Loucy (cell line): Measurements from ENCODE around the gene TEPSIN.

ENCODE experiments used
- H2AFZ ChIP-seq: fragments of 200-600 bp; sonication (generic); 2 replicates; pipeline ENCODE4 v1.6.0; 2016; ENCODE audit warnings: antibody characterized with exemption, mild to moderate bottlenecking, low read length, moderate library complexity
- H3F3A ChIP-seq: fragments of 200-600 bp; 2 replicates; pipeline ENCODE4 v1.6.0; 2016; ENCODE audit warnings: antibody characterized with exemption, low read depth, mild to moderate bottlenecking
- H3K27me3 ChIP-seq: fragments of 200-600 bp; sonication (generic); 2 replicates; pipeline ENCODE4 v1.6.1; 2014; ENCODE audit warnings: low read length, mild to moderate bottlenecking; ENCODE audit not compliant: insufficient read depth, poor library complexity, severe bottlenecking
- H3K36me3 ChIP-seq: fragments of 200-600 bp; sonication (generic); 2 replicates; pipeline ENCODE4 v1.6.1; 2016; ENCODE audit warnings: low read length; ENCODE audit not compliant: insufficient read depth
- H3K4me1 ChIP-seq: fragments of 200-600 bp; sonication (generic); 2 replicates; pipeline ENCODE4 v1.5.1; 2014; ENCODE audit warnings: low read length, mild to moderate bottlenecking; ENCODE audit not compliant: insufficient read depth, poor library complexity, severe bottlenecking
- H3K4me2 ChIP-seq: fragments of 200-600 bp; sonication (generic); 2 replicates; pipeline ENCODE4 v1.6.0; 2014; ENCODE audit warnings: antibody characterized with exemption, low read length, low read depth, mild to moderate bottlenecking; ENCODE audit not compliant: poor library complexity, severe bottlenecking
- H3K4me3 ChIP-seq: fragments of 200-600 bp; sonication (generic); 2 replicates; pipeline ENCODE4 v1.5.1; 2014; ENCODE audit warnings: low read length, mild to moderate bottlenecking, mixed read lengths; ENCODE audit not compliant: poor library complexity, severe bottlenecking
- H3K79me2 ChIP-seq: fragments of 200-600 bp; sonication (generic); 2 replicates; pipeline ENCODE4 v1.6.1; 2014; ENCODE audit warnings: low read length; ENCODE audit not compliant: insufficient read depth
- H3K9ac ChIP-seq: fragments of 200-600 bp; sonication (generic); 2 replicates; pipeline ENCODE4 v1.6.0; 2014; ENCODE audit warnings: mild to moderate bottlenecking, low read depth, low read length, moderate library complexity; ENCODE audit not compliant: poor library complexity, severe bottlenecking
- H3K9me2 ChIP-seq: fragments of 200-600 bp; sonication (generic); replicated peaks from 2 replicates; pipeline ENCODE4 v1.6.1; 2016; ENCODE audit warnings: low read depth, low read length, mixed read lengths
- H3K9me3 ChIP-seq: fragments of 200-600 bp; sonication (generic); 2 replicates; pipeline ENCODE4 v1.6.1; 2014; ENCODE audit warnings: mild to moderate bottlenecking, antibody characterized with exemption, low read length, low read depth; ENCODE audit not compliant: insufficient read depth
- H4K20me1 ChIP-seq: fragments of 200-600 bp; sonication (generic); 2 replicates; pipeline ENCODE4 v1.6.0; 2014; ENCODE audit warnings: antibody characterized with exemption, low read length, mild to moderate bottlenecking; ENCODE audit not compliant: insufficient read depth, poor library complexity, severe bottlenecking
- CTCF ChIP-seq: fragments of 200-600 bp; sonication (generic); conservative IDR thresholded peaks from 2 replicates; pipeline ENCODE4 v1.5.1; 2014; ENCODE audit warnings: mild to moderate bottlenecking, antibody characterized with exemption, low read length
- EZH2phosphoT487 ChIP-seq: fragments of 200-600 bp; IDR thresholded peaks from 2 replicates; pipeline ENCODE4 v1.6.1; 2018; ENCODE audit warnings: antibody characterized with exemption, mild to moderate bottlenecking, moderate library complexity, borderline replicate concordance

The TEPSIN gene

GRCh38 chr17:81210466-81210865 is 28.4 kb downstream of the TEPSIN start:
- H3K4me1 ChIP-seq: no peaks in the 10 kb centered on the region
- no peaks in the 10 kb centered on the region for H3F3A ChIP-seq
- peaks cover 17% of the 10 kb centered on the region; the same call in 1 of the 2 replicates for H3K36me3 ChIP-seq
- H3K79me2 ChIP-seq: peaks cover 8% of the 10 kb centered on the region; the same call in 1 of the 2 replicates
- H4K20me1 ChIP-seq: no peaks in the 10 kb centered on the region
- H2AFZ ChIP-seq: no peak overlapping the region
- no peaks in the 10 kb centered on the region for H3K9me3 ChIP-seq
- H3K9me2 ChIP-seq: no peaks in the 10 kb centered on the region
- H3K27me3 ChIP-seq: no peaks in the 10 kb centered on the region
- TF ChIP-seq EZH2phosphoT487 (no peak), CTCF (no peak)
- H3K4me2 ChIP-seq: no peak overlapping the region
- no peak overlapping the region for H3K9ac ChIP-seq
- H3K4me3 ChIP-seq: no peak overlapping the region

GRCh38 chr17:81209141-81209540 is 29.7 kb downstream of the TEPSIN start:
- H3K9me2 ChIP-seq: no peaks in the 10 kb centered on the region
- H3K9me3 ChIP-seq: no peaks in the 10 kb centered on the region
- H3K9ac ChIP-seq: no peak overlapping the region
- H4K20me1 ChIP-seq: no peaks in the 10 kb centered on the region
- H3K4me3 ChIP-seq: no peak overlapping the region
- H3K4me2 ChIP-seq: no peak overlapping the region
- H2AFZ ChIP-seq: no peak overlapping the region
- peaks cover 8% of the 10 kb centered on the region; the same call in 1 of the 2 replicates for H3K79me2 ChIP-seq
- no peaks in the 10 kb centered on the region for H3F3A ChIP-seq
- H3K27me3 ChIP-seq: no peaks in the 10 kb centered on the region
- H3K36me3 ChIP-seq: peaks cover 21% of the 10 kb centered on the region; the same call in 1 of the 2 replicates
- no peak for TF ChIP-seq CTCF
- H3K4me1 ChIP-seq: no peaks in the 10 kb centered on the region

- no peaks in the 10 kb centered on the region for H3F3A ChIP-seq
- no peaks in the 10 kb centered on the region for H3K4me1 ChIP-seq
- no peaks in the 10 kb centered on the region for H4K20me1 ChIP-seq
- peaks cover 21% of the 10 kb centered on the region; the same call in 1 of the 2 replicates for H3K36me3 ChIP-seq
- H3K9me2 ChIP-seq: no peaks in the 10 kb centered on the region
- H3K9me3 ChIP-seq: no peaks in the 10 kb centered on the region
- no peaks in the 10 kb centered on the region for H3K27me3 ChIP-seq
- H3K4me2 ChIP-seq: no peak overlapping the region
- TF ChIP-seq CTCF: no peak
- TF ChIP-seq EZH2phosphoT487: no peak
- H3K4me3 ChIP-seq: no peak overlapping the region
- no peak overlapping the region for H2AFZ ChIP-seq
- peaks cover 8% of the 10 kb centered on the region; the same call in 1 of the 2 replicates for H3K79me2 ChIP-seq
- H3K9ac ChIP-seq: no peak overlapping the region
These were observed 30.2 kb downstream of the TEPSIN start for GRCh38 chr17:81208651-81209050.
